ENCODE data around the gene AP5S1. TPM values are rescaled to one million over a fixed set of nuclear protein-coding genes. Genes with fewer than 3 reads are reported as not detected.
"Not testable (repeated sequence)": the region's sequence is repeated elsewhere in the genome, so short reads cannot be mapped to it uniquely, and the experiment has no call there.

Gene AP5S1
- total RNA-seq, 1 donor from 2014 or later, result 22.8 TPM

DNA sequence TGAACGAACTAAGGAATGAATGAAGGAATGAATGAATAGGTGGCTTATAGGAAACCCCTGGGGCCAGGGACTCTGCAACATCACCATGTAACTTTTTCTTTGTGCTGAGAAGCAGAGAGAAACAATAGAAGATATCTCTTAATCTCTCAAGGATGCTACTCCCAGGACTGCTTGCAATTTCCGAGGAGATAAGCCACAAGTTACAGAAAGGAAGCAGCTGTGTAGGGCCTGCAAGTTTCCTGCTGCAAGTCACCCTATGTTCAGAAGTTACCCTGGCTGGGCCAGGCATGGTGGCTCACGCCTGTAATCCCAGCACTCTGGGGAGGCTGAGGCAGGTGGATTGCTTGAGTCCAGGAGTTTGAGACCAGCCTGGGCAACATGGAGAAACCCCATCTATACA lies 19.0 kb downstream of the AP5S1 start:
- Mint-ChIP-seq H3K4me1 (ENCODE audit: unreplicated experiment) (peaks cover 6% of the 10 kb centered on the region), H3K27me3 (ENCODE audit: unreplicated experiment) (no peaks in the 10 kb centered on the region), H3K9me3 (ENCODE audit: unreplicated experiment) (no peaks in the 10 kb centered on the region), H3K4me3 (ENCODE audit: unreplicated experiment) (no peak overlapping the region), H3K27ac (ENCODE audit: unreplicated experiment) (no peak overlapping the region), H3K36me3 (ENCODE audit: unreplicated experiment) (peaks cover 2% of the 10 kb centered on the region)
- TF ChIP-seq, protein P1, sequence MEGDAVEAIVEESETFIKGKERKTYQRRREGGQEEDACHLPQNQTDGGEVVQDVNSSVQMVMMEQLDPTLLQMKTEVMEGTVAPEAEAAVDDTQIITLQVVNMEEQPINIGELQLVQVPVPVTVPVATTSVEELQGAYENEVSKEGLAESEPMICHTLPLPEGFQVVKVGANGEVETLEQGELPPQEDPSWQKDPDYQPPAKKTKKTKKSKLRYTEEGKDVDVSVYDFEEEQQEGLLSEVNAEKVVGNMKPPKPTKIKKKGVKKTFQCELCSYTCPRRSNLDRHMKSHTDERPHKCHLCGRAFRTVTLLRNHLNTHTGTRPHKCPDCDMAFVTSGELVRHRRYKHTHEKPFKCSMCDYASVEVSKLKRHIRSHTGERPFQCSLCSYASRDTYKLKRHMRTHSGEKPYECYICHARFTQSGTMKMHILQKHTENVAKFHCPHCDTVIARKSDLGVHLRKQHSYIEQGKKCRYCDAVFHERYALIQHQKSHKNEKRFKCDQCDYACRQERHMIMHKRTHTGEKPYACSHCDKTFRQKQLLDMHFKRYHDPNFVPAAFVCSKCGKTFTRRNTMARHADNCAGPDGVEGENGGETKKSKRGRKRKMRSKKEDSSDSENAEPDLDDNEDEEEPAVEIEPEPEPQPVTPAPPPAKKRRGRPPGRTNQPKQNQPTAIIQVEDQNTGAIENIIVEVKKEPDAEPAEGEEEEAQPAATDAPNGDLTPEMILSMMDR (IDR thresholded peaks at IDR 0.05), result no peak
- no peak for DNase-seq (ENCODE audit: extremely low spot score, unreplicated experiment)

DNA sequence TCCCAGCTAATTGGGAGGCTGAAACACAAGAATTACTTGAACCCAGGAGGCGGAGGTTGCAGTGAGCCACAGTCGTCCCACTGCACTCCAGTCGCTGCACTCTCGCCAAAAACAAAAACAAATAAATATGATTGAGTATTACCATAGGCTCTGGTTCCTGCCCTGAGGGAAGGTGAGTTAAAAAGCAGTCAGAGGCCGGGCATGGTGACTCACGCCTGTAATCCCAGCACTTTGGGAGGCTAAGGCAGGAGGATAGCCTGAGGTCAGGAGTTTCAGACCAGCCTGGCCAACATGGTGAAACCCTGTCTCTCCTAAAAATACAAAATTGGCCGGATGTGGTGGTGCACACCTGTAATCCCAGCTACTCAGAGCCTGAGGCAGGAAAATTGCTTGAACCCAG lies 19.9 kb downstream of the AP5S1 start:
- H3K4me3 Mint-ChIP-seq (ENCODE audit: unreplicated experiment); H3K27ac Mint-ChIP-seq (ENCODE audit: unreplicated experiment); H3K27me3 Mint-ChIP-seq (ENCODE audit: unreplicated experiment); H3K36me3 Mint-ChIP-seq (ENCODE audit: unreplicated experiment); DNase-seq (ENCODE audit: extremely low spot score, unreplicated experiment); H3K4me1 Mint-ChIP-seq (ENCODE audit: unreplicated experiment); H3K9me3 Mint-ChIP-seq (ENCODE audit: unreplicated experiment): not testable (repeated sequence)

DNA sequence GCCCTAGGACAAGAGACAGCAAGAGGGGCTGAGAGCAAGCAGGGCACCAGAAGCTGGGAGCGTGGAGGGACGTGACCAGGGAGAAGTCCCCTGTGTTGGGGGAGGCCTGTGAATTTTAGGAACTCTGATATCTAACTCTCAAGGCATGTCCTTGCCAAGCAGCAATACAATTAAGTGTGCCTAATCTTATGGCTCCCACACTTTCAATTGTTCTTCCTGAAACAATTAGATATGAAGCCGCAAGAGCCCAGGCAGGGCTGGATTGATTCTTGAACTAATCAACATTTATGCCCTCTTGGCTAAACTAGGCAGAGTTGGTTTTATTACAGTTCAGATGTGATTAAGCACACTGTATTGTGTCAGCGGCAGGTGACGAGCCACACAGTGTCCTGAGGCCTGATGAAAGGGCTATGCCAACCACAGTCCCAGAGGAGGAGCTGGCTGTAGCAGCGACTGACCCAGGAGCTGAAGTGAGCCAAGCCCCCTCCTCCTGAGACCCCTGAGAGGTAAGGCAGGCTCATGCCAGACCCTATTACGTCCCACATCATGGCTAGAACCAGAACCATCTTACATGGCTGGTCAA lies 22.1 kb downstream of the AP5S1 start:
- TF ChIP-seq, protein P1 (IDR thresholded peaks at IDR 0.05), result no peak
- Mint-ChIP-seq H3K4me3 (ENCODE audit: unreplicated experiment) (no peak overlapping the region), H3K27me3 (ENCODE audit: unreplicated experiment) (no peaks in the 10 kb centered on the region), H3K9me3 (ENCODE audit: unreplicated experiment) (no peaks in the 10 kb centered on the region), H3K4me1 (ENCODE audit: unreplicated experiment) (peaks cover 17% of the 10 kb centered on the region), H3K36me3 (ENCODE audit: unreplicated experiment) (no peaks in the 10 kb centered on the region), H3K27ac (ENCODE audit: unreplicated experiment) (peak overlapping the region; percentile 57)
- DNase-seq (ENCODE audit: extremely low spot score, unreplicated experiment), result no peak

DNA sequence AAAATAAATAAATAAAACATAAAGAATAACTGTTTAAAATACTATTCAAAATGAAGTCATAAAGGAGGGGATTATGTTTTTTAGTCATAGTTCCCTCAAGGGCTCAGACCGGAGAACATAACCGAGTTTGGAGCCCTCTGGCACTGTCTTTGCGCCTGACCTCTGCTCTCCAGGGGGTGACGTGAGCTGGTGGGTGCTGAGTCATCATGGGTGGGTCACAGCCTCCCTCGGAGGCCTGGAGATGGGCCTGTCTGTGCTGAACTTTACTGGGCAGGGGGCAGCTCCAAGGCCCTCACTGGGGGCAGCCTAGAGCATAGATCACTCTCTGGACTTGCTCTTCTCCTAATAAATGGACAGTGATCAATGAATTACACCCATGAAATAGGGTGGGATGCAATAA lies 23.1 kb downstream of the AP5S1 start:
- TF ChIP-seq, protein P1 (IDR thresholded peaks at IDR 0.05), result no peak
- Mint-ChIP-seq H3K36me3 (ENCODE audit: unreplicated experiment) (no peaks in the 10 kb centered on the region), H3K9me3 (ENCODE audit: unreplicated experiment) (no peaks in the 10 kb centered on the region), H3K4me1 (ENCODE audit: unreplicated experiment) (peaks cover 25% of the 10 kb centered on the region), H3K27me3 (ENCODE audit: unreplicated experiment) (no peaks in the 10 kb centered on the region), H3K27ac (ENCODE audit: unreplicated experiment) (peak overlapping the region; percentile 71), H3K4me3 (ENCODE audit: unreplicated experiment) (no peak overlapping the region)
- no peak for DNase-seq (ENCODE audit: extremely low spot score, unreplicated experiment)

DNA sequence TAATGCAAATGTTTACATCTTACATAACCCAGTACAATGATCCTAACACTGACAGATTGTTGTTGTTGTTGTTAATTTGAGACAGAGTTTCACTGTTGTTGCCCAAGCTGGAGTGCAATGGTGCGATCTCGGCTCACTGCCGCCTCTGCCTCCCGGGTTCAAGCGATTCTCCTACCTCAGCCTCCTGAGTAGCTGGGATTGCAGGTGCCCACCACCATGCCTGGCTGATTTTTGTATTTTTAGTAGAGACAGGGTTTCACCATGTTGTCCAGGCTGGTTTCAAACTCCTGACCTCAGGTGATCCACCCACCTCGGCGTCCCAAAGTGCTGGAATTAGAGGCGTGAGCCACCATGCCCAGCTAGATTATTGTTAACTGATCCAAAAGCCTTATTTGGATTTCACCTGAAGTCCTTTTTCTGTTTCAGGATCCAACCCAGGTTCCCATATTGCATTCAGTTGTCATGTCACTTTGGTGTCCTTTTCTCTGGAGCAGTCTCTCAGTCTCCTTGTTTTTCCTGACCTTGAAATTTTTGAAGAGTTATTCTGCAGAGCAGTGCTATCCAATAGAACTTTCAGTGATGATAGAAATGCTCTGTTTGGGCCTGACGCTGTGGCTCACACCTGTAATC lies 23.8 kb downstream of the AP5S1 start:
- not testable (repeated sequence) for H3K4me3 Mint-ChIP-seq (ENCODE audit: unreplicated experiment); H3K9me3 Mint-ChIP-seq (ENCODE audit: unreplicated experiment)

DNA sequence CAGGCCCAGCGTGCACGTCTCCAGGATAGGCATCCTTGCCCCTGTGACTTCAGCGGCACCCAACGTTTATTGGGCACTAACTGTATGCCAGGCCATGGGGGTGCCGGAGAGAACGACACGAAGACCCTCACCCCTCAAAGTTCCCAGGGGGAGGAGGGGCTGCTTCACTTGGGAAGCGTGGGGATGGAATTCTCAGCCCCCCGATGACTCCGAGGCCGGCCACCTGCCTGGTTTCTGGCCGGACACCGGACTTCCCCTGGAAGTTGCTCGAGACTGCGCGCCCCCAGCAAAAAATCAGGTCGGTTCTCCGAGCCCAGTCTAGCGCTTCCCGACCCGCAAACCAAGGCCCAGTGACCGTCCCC lies 26.0 kb downstream of the AP5S1 start:
- Mint-ChIP-seq H3K4me3 (ENCODE audit: unreplicated experiment) (peak overlapping the region; percentile 88), H3K27me3 (ENCODE audit: unreplicated experiment) (no peaks in the 10 kb centered on the region), H3K9me3 (ENCODE audit: unreplicated experiment) (no peaks in the 10 kb centered on the region), H3K4me1 (ENCODE audit: unreplicated experiment) (peaks cover 31% of the 10 kb centered on the region), H3K36me3 (ENCODE audit: unreplicated experiment) (peaks cover 3% of the 10 kb centered on the region), H3K27ac (ENCODE audit: unreplicated experiment) (peak overlapping the region; percentile 85)
- TF ChIP-seq, protein P1 (IDR thresholded peaks at IDR 0.05), result no peak
- DNase-seq (ENCODE audit: extremely low spot score, unreplicated experiment), result no peak

More for the DNA sequence above, 23.8 kb downstream of the AP5S1 start:
- not testable (repeated sequence) for H3K36me3 Mint-ChIP-seq (ENCODE audit: unreplicated experiment); H3K27me3 Mint-ChIP-seq (ENCODE audit: unreplicated experiment); DNase-seq (ENCODE audit: extremely low spot score, unreplicated experiment)
- Mint-ChIP-seq H3K27ac (ENCODE audit: unreplicated experiment) (peak overlapping the region; percentile 71), H3K4me1 (ENCODE audit: unreplicated experiment) (peaks cover 31% of the 10 kb centered on the region)

Measured in osteocyte (in vitro differentiated cells).